Measurements from ENCODE around the gene KCNJ18.
"Not testable (repeated sequence)": the region's sequence is repeated elsewhere in the genome, so short reads cannot be mapped to it uniquely, and the experiment has no call there.

GRCh38 chr17:21713020-21713419 lies 20.7 kb downstream of the KCNJ18 start:
- not testable (repeated sequence) for TF ChIP-seq POLR2A (IDR thresholded peaks at IDR 0.05; ENCODE audit: low read length); GATA1 (IDR thresholded peaks at IDR 0.05; ENCODE audit: low read depth, low read length)
